Activated B cell treated with CpG ODN at 0.5 μM for 24 hours (primary cell): ENCODE data around the gene FAM168B. TPM values are rescaled to one million over a fixed set of nuclear protein-coding genes. Genes with fewer than 3 reads are reported as not detected.

Experiments
- ATAC-seq: fragments of 200-7000 bp; cut with Tn5 transposase; one replicate; pipeline ENCODE4 v1.10.0; 2021; ENCODE audit warnings: low read depth, mild to moderate bottlenecking, moderate library complexity
- CTCF ChIA-PET: fragments of 350-600 bp; sonication (Branson Sonifier 250); formaldehyde crosslinking; loops from one replicate; lab custom pipeline; 2021; ENCODE audit warnings: antibody characterized with exemption; lab: Charles Lee
- POLR2A ChIA-PET: fragments of 350-600 bp; sonication (Branson Sonifier 250); formaldehyde crosslinking; loops from one replicate; lab custom pipeline; 2021; ENCODE audit warnings: antibody characterized with exemption; lab: Charles Lee
- DNase-seq: peaks from one replicate; pipeline ENCODE4 v3.0.0; 2022
- H3K27ac Mint-ChIP-seq: one replicate; pipeline ENCODE4 v1.8.0; 2020; ENCODE audit warnings: mixed read lengths
- H3K27me3 Mint-ChIP-seq: one replicate; pipeline ENCODE4 v1.8.0; 2021; ENCODE audit warnings: mixed read lengths
- H3K36me3 Mint-ChIP-seq: one replicate; pipeline ENCODE4 v1.8.0; 2021; ENCODE audit warnings: low read depth, mixed read lengths
- H3K4me1 Mint-ChIP-seq: one replicate; pipeline ENCODE4 v1.8.0; 2021; ENCODE audit warnings: mixed read lengths
- H3K4me3 Mint-ChIP-seq: one replicate; pipeline ENCODE4 v1.8.0; 2020; ENCODE audit warnings: mild to moderate bottlenecking, mixed read lengths
- H3K9me3 Mint-ChIP-seq: one replicate; pipeline ENCODE4 v1.8.0; 2020; ENCODE audit warnings: mixed read lengths
- intact Hi-C: fragments of 100-400 bp; cut with micrococcal nuclease; formaldehyde crosslinking; loops from one replicate; pipeline ENCODE4 v1.15.1; 2024
- total RNA-seq: library from RNA; stranded (reverse); gene quantifications from 2 replicates; pipeline ENCODE4 v1.2.3, GENCODE V29; 2022
- TF ChIP-seq, protein P1 (sequence below): fragments of 200-600 bp; IDR thresholded peaks from one replicate; pipeline ENCODE4 v1.8.0; 2022; ENCODE audit warnings: antibody characterized with exemption, mild to moderate bottlenecking

FAM168B gene
- total RNA-seq, 1 donor from 2014 or later: 62.5 TPM

DNA sequence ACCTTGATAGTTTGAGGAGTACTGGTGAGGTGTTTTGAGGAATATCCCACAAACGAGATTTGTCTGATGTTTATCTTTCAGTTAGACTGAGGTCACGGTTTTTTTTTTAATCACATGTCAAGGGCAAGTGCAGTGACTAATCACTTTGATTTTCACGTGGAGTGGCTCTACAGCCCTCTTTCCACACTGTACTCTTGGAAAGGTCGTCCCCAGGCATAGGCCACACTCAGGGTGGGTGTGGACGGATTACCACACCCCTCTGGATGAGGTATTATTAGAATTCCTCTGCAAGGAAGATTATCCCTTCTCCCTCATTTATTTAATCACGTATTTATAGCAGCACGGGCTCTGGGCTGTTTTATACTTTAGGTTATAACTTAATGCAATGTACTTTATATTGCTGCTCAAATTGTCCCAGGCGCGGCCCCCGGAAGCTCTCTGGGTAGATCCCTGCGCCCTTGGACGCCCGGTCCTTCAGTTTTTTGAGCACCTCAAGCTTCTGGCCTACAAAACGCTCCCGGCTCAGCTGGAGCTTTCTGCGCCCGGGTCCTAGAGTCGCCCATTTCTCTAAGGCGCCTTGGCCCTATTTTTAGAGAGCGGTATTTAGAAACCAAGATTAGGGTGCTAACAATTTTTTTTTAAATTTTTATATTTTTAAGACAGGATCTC, 11.4 kb upstream of the FAM168B start:
- peak; percentile 18 for DNase-seq
- H3K4me1 Mint-ChIP-seq: peaks cover 31% of the 10 kb centered on the region

DNA sequence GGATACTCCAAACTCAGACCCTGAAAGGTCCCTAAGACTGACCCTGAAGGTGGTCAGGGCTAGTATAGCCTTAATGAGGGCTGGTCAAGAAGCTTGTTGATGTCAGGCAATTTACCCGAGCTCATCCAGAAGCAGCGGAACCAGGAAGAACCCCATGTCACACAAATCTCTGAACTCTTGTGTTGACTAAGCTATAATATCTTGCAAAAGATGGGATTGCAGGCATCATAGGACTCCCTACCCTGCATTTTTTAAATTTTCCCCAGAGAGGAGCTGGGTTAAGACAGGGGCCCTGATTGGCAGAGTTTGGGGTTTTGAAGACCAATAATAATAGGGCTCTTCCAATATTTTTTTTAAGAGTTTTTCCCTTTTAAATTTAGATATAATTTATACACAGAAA, 9.9 kb upstream of the FAM168B start:
- H3K9me3 Mint-ChIP-seq: no peaks in the 10 kb centered on the region
- intact Hi-C loops: no loop called here
- POLR2A ChIA-PET: interaction anchor here (0.6 to 5.1 kb wide), 2 partner anchors 8 to 10 kb away, joined by 6 to 82 read pairs; partner anchors contain the start of gene FAM168B
- H3K36me3 Mint-ChIP-seq: peaks cover 6% of the 10 kb centered on the region
- DNase-seq (no peak), ATAC-seq (no peak)
- no peaks in the 10 kb centered on the region for H3K27me3 Mint-ChIP-seq
- H3K4me1 Mint-ChIP-seq: peaks cover 29% of the 10 kb centered on the region
- H3K27ac Mint-ChIP-seq: no peak overlapping the region
- TF ChIP-seq, protein P1, sequence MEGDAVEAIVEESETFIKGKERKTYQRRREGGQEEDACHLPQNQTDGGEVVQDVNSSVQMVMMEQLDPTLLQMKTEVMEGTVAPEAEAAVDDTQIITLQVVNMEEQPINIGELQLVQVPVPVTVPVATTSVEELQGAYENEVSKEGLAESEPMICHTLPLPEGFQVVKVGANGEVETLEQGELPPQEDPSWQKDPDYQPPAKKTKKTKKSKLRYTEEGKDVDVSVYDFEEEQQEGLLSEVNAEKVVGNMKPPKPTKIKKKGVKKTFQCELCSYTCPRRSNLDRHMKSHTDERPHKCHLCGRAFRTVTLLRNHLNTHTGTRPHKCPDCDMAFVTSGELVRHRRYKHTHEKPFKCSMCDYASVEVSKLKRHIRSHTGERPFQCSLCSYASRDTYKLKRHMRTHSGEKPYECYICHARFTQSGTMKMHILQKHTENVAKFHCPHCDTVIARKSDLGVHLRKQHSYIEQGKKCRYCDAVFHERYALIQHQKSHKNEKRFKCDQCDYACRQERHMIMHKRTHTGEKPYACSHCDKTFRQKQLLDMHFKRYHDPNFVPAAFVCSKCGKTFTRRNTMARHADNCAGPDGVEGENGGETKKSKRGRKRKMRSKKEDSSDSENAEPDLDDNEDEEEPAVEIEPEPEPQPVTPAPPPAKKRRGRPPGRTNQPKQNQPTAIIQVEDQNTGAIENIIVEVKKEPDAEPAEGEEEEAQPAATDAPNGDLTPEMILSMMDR: no peak
- CTCF ChIA-PET: no interaction called here
- no peak overlapping the region for H3K4me3 Mint-ChIP-seq

More for the DNA sequence above, 11.4 kb upstream of the FAM168B start:
- POLR2A ChIA-PET: interaction anchor here (0.7 to 5.1 kb wide), 4 partner anchors 11 to 388 kb away, joined by 4 to 82 read pairs (median 8); partner anchors contain the start of genes FAM168B and MZT2A
- H3K27ac Mint-ChIP-seq: peak overlapping the region; percentile 91
- H3K4me3 Mint-ChIP-seq: peak overlapping the region; percentile 96
- H3K9me3 Mint-ChIP-seq: no peaks in the 10 kb centered on the region
- intact Hi-C loops: loop anchor here (1.0 to 2.0 kb wide), 6 partner anchors 11 to 924 kb away; partner anchors contain the start of genes FAM168B, IMP4, MZT2A and SMPD4
- TF ChIP-seq, protein P1: no peak
- peaks cover 17% of the 10 kb centered on the region for H3K36me3 Mint-ChIP-seq
- CTCF ChIA-PET: interaction anchor here (0.9 to 1.0 kb wide), 2 partner anchors 10 to 11 kb away, joined by 3 to 5 read pairs; partner anchors contain the start of gene FAM168B
- H3K27me3 Mint-ChIP-seq: no peaks in the 10 kb centered on the region
- peak; percentile 54 for ATAC-seq

DNA sequence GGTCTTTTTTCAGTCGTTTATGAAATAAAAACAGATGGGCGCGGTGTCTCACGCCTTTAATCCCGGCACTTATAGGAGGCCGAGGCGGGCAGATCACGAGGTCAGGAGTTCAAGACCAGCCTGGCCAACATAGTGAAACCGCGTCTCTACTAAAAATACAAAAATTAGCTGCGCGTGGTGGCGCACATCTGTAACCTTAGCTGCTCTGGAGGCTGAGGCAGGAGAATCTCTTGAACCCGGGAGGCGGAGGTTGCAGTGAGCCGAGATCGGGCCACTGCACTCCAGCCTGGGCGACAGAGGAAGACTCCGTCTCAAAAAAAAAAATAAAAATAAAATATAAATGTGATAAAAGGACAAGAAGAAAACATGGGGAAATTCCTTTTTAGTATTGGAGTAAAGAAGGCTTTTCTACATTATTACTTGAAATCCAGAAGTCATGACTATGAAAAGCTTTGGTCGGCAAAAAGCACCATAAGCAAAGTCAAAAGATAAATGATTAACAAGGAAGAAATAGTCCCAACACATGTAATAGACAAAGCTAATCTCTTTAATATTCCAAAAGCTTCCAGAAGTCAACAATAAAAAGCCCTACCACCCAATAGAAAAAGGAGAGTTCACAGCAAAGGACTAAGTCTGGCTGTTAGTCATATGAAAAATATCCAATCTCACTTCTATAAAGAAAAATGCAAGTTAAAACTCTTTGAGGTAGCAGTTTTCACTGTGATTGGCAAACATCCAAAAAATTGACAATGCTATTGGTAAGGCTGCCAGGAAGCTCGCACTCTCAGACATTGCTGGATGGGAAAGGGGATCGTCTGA, 1.4 kb upstream of the FAM168B start:
- ChIA-PET CTCF (interaction anchor here (1.1 kb wide), 1 partner anchor 10 kb away, joined by 3 read pairs; the partner anchor contains the start of gene PLEKHB2), POLR2A (interaction anchor here (3.5 kb wide), 1 partner anchor 10 kb away, joined by 82 read pairs; the partner anchor contains the start of gene PLEKHB2)
- intact Hi-C loops: loop anchor here (5.0 kb wide), 1 partner anchor 267 kb away; no protein-coding TSS in a partner anchor
- Mint-ChIP-seq H3K27ac (peak overlapping the region; percentile 98), H3K36me3 (peaks cover 8% of the 10 kb centered on the region), H3K9me3 (no peaks in the 10 kb centered on the region), H3K4me1 (peaks cover 20% of the 10 kb centered on the region), H3K27me3 (no peaks in the 10 kb centered on the region), H3K4me3 (peak overlapping the region; percentile 97)
- ATAC-seq (no peak), DNase-seq (no peak)
- TF ChIP-seq, protein P1: no peak

DNA sequence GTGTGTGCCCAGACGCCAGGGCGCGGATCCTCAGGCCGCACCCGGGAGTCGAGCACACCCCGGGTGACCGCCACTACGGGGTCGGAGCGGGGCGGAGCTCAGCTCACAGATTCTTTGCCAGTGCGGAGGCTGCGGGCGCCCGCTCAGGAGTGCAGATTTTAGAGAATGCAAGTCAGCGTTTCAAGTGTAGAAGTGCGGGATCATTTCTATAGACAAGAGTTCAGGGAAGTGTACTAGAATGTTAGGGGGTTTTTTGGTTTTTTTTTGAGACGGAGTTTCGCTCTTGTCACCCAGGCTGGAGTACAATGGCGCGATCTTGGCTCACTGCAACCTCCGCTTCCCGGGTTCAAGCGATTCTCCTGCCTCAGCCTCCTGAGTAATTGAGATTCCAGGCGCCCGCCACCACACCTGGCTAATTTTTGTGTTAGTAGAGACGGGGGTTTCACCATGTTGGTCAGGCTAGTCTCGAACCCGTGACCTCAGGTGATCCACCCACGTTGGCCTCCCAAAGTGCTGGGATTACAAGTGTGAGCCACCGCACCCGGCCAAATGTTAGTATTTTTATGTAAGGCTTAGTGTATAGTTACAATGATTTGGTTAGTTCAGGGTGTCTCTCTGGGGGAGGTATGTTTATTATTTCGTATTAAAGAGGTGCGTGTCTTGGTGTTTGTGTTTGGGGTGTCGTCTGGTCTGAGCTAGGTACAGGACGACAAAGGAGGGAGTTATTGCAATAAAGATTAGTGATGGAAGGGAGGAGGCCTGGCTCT, 619 bp upstream of the FAM168B start:
- TF ChIP-seq, protein P1: no peak
- ATAC-seq: peak; percentile 81
- Mint-ChIP-seq H3K36me3 (peaks cover 12% of the 10 kb centered on the region), H3K27me3 (no peaks in the 10 kb centered on the region), H3K27ac (peak overlapping the region; percentile 98), H3K4me1 (peaks cover 20% of the 10 kb centered on the region), H3K4me3 (peak overlapping the region; percentile 97), H3K9me3 (no peaks in the 10 kb centered on the region)
- intact Hi-C loops: loop anchor here (1.0 to 5.0 kb wide), 6 partner anchors 11 to 1215 kb away; partner anchors contain the start of genes IMP4, MZT2A and PLEKHB2
- peak; percentile 16 for DNase-seq
- CTCF ChIA-PET: interaction anchor here (1.1 to 1.9 kb wide), 2 partner anchors 11 kb away, joined by 3 to 5 read pairs; partner anchors contain the start of gene PLEKHB2
- POLR2A ChIA-PET: interaction anchor here (1.2 to 3.5 kb wide), 6 partner anchors 10 to 912 kb away, joined by 3 to 82 read pairs (median 6); partner anchors contain the start of genes MZT2A, PLEKHB2 and SMPD4
